Spleen (tissue), 11 donors: Measurements from ENCODE around the gene GALT. TPM values are rescaled to one million over a fixed set of nuclear protein-coding genes. Genes with fewer than 3 reads are reported as not detected.

Experiments
- DNase-seq: peaks from one replicate; pipeline ENCODE4 v3.0.0-alpha.2; 2020
- H3K27ac ChIP-seq, 8 donors: fragments of 200-600 bp; sonication (generic) in 7 of 8; 1 replicate in 4 of 8; 2 replicates in 4 of 8; pipeline versions ENCODE4 v1.5.0 to v1.8.0; 2016 to 2021; ENCODE audit warnings: inconsistent platforms in 4 of 8, mild to moderate bottlenecking in 4 of 8, moderate library complexity in 1 of 8
- H3K27me3 ChIP-seq, 7 donors: fragments of 200-600 bp; sonication (generic) in 6 of 7; replicated peaks in 1 of 7; 1 replicate in 4 of 7; 2 replicates in 3 of 7; pipeline versions ENCODE4 v1.5.0 to v1.8.0; 2016 to 2021; ENCODE audit warnings: inconsistent platforms in 3 of 7, mild to moderate bottlenecking in 1 of 7
- H3K36me3 ChIP-seq, 6 donors: fragments of 200-600 bp; sonication (generic) in 5 of 6; 1 replicate in 4 of 6; 2 replicates in 2 of 6; pipeline versions ENCODE4 v1.5.0 to v1.8.0; 2016 to 2021; ENCODE audit warnings: inconsistent platforms in 2 of 6
- H3K4me1 ChIP-seq, 6 donors: fragments of 200-600 bp; sonication (generic) in 5 of 6; 1 replicate in 3 of 6; 2 replicates in 3 of 6; pipeline versions ENCODE4 v1.5.0 to v1.8.0; 2016 to 2021; ENCODE audit warnings: inconsistent platforms in 3 of 6
- H3K4me3 ChIP-seq, 8 donors: fragments of 200-600 bp; sonication (generic) in 7 of 8; 1 replicate in 4 of 8; 2 replicates in 4 of 8; pipeline versions ENCODE4 v1.5.0 to v1.8.0; 2016 to 2021; ENCODE audit warnings: inconsistent platforms in 4 of 8, mild to moderate bottlenecking in 4 of 8, moderate library complexity in 2 of 8
- H3K9me3 ChIP-seq, 8 donors: fragments of 200-600 bp; sonication (generic) in 7 of 8; 1 replicate in 4 of 8; 2 replicates in 4 of 8; pipeline versions ENCODE4 v1.5.0 to v1.8.0; 2016 to 2021; ENCODE audit warnings: inconsistent platforms in 4 of 8
- CTCF ChIP-seq, 11 experiments: fragments of 200-600 bp in 7 of 11; fragments of 450-650 bp in 4 of 11; sonication (generic) in 4 of 11; IDR thresholded peaks in 8 of 11; conservative IDR thresholded peaks in 3 of 11; 1 replicate in 7 of 11; 2 replicates in 4 of 11; pipeline versions ENCODE4 v1.4.0 to v1.8.0; 2016 to 2021; ENCODE audit warnings: antibody characterized with exemption in 11 of 11, inconsistent platforms in 4 of 11, mild to moderate bottlenecking in 1 of 11
- POLR2A ChIP-seq, 3 donors: fragments of 450-650 bp; IDR thresholded peaks; one replicate each; pipeline ENCODE4 v1.5.1; 2017; ENCODE audit warnings: antibody characterized with exemption in 3 of 3, mild to moderate bottlenecking in 1 of 3
- POLR2AphosphoS5 ChIP-seq, 3 donors: sonication (generic); formaldehyde crosslinking; IDR thresholded peaks; one replicate each; pipeline ENCODE4 v1.5.1; 2017; ENCODE audit warnings: antibody characterized with exemption in 3 of 3
- whole genome bisulfite sequencing, 5 donors: extraction: QIAGEN DNeasy Blood & Tissue Kit in 3 of 5; methylation state at CpG; one replicate each; pipeline versions ENCODE4 v1.1.5 to v1.1.7; 2013 to 2018; 5-methylcytosine and 5-hydroxymethylcytosine counted together
- intact Hi-C: fragments of 100-400 bp; cut with DNase I; formaldehyde crosslinking; loops from one replicate; pipeline ENCODE4 v1.15.0; 2023; ENCODE audit warnings: low total_unique reads
- polyA plus RNA-seq, 3 donors: library from polyadenylated mRNA; stranded (reverse); fragments of 200-250 nt; gene quantifications; one replicate each; pipeline ENCODE4 v1.2.1, GENCODE V29; 2013
- total RNA-seq, 7 donors: library from RNA; depleted of rRNA in 3 of 7; stranded (reverse); fragments of >200 nt in 3 of 7; fragmentation: NEBNext Ultra II Directional in 4 of 7; extraction: Animal tissue kit (Norgen Biotek cat#: 25700) in 4 of 7; gene quantifications; one replicate each; pipeline versions ENCODE4 v1.1.0 to v1.2.1, GENCODE V29; 2016 to 2021
- donor health status: healthy with polysubstance abuse.
- donor health status: DM: no; HTN: no; CAD: no; lungs with moderate emphysema.
- donor health status: DM: no; HTN: no; CAD: no.
- donor health status: Bipolar disorder and iron deficiency.
- donor health status: healthy.
- donor health status: DM: no; HTN: no; CAD: no.
- donor health status: DM: yes; HTN: yes; CAD: no.

The GALT gene
- total and polyA plus RNA-seq, 10 donors = 32.1 to 101 (median 74.6) TPM

GRCh38 chr9:34634551-34635248 is 11.8 kb upstream of the GALT start:
- Histone ChIP-seq H3K9me3 (no peaks in the 10 kb centered on the region), H3K27ac (no peak overlapping the region), H3K27me3 (peaks cover 0 to 14% (median 6%) of the 10 kb centered on the region in 7 donors), H3K4me3 (no peak overlapping the region), H3K4me1 (peaks cover 0 to 49% (median 37%) of the 10 kb centered on the region in 6 donors), H3K36me3 (peaks cover 0 to 13% (median 3%) of the 10 kb centered on the region in 6 donors)
- intact Hi-C loops = no loop called here
- TF ChIP-seq POLR2A (IDR thresholded peaks at IDR 0.05) = no peak
- no peak for TF ChIP-seq CTCF (IDR thresholded peaks at IDR 0.05 in 8 of 11, conservative IDR thresholded peaks at IDR 0.05 in 3 of 11)
- no peak for TF ChIP-seq POLR2AphosphoS5 (IDR thresholded peaks at IDR 0.05)
- DNase-seq = no peak
- 64 to 88% (median 83%) methylated on average over 3 of the region's 3 CpGs for WGBS, 5 donors

GRCh38 chr9:34635556-34635955 is 10.9 kb upstream of the GALT start:
- Histone ChIP-seq H3K9me3 (no peaks in the 10 kb centered on the region), H3K4me1 (peaks cover 0 to 49% (median 37%) of the 10 kb centered on the region in 6 donors), H3K4me3 (no peak overlapping the region), H3K36me3 (peaks cover 0 to 13% (median 3%) of the 10 kb centered on the region in 6 donors), H3K27ac (no peak overlapping the region), H3K27me3 (peaks cover 0 to 5% (median 2%) of the 10 kb centered on the region in 7 donors)
- 91 to 97% (median 95%) methylated on average over 13 to 14 of the region's 14 CpGs for WGBS, 5 donors
- intact Hi-C loops = no loop called here
- DNase-seq = no peak
- TF ChIP-seq POLR2A (IDR thresholded peaks at IDR 0.05) (no peak), CTCF (IDR thresholded peaks at IDR 0.05 in 8 of 11, conservative IDR thresholded peaks at IDR 0.05 in 3 of 11) (no peak), POLR2AphosphoS5 (IDR thresholded peaks at IDR 0.05) (no peak)

- 8 to 23% (median 12%) methylated on average over 5 to 23 of the region's 23 CpGs for WGBS, 5 donors
- Histone ChIP-seq H3K4me3 (peak overlapping the region; percentile 66 to 95 (median 72)), H3K4me1 (peaks cover 0 to 49% (median 37%) of the 10 kb centered on the region in 6 donors), H3K27me3 (no peaks in the 10 kb centered on the region), H3K27ac (peak overlapping the region; percentile 80 to 95 (median 90)), H3K9me3 (no peaks in the 10 kb centered on the region), H3K36me3 (peaks cover 0 to 13% (median 3%) of the 10 kb centered on the region in 6 donors)
- intact Hi-C loops = no loop called here
- no peak for DNase-seq
- TF ChIP-seq POLR2A (IDR thresholded peaks at IDR 0.05) (no peak), CTCF (IDR thresholded peaks at IDR 0.05 in 8 of 11, conservative IDR thresholded peaks at IDR 0.05 in 3 of 11) (no peak), POLR2AphosphoS5 (IDR thresholded peaks at IDR 0.05) (no peak)
Observed at GRCh38 chr9:34636791-34637355, 9.6 kb upstream of the GALT start.
